ENCODE measurements around the gene PHTF2.

The PHTF2 gene

DNA sequence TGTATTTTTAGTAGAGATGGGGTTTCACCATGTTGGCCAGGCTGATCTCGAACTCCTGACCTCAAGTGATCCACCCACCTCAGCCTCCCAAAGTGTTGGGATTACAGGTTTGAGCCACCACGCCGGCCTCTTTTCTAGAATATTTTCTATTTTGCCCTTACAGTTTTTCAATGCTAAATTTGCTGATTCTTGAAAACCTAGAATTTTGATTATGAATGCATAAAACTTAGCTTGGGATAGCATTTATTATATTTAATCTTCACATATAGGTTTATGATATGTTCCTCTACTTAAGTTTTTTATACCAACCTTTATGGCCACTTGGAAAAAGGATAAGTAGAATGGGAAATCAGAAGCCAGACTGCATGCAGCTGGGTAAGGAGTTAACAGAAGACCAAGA is 2.5 kb upstream of the PHTF2 start:
- no peak for DNase-seq

DNA sequence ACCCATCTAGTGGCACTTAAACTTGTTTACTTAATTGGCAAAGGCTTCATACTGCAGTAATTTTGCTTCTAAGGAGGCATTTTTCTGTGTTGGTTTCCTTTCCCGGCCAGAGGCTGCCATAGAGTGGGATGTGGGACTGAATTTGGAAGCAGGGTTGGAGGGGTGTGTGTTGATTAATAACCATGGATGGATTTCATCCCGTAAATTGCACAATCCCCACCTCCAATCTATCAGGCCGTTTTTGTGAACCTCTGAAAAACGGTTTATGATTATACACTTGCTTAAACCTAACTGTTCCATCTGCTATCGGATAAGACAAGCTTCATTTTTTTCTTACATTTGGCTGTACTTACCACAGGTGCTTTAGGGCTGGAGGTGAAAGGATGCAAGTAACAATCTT is 1.6 kb upstream of the PHTF2 start:
- no peak for DNase-seq

- no peak for DNase-seq
Observed at GRCh38 chr7:77797734-77798393, 709 bp upstream of the PHTF2 start.

DNA sequence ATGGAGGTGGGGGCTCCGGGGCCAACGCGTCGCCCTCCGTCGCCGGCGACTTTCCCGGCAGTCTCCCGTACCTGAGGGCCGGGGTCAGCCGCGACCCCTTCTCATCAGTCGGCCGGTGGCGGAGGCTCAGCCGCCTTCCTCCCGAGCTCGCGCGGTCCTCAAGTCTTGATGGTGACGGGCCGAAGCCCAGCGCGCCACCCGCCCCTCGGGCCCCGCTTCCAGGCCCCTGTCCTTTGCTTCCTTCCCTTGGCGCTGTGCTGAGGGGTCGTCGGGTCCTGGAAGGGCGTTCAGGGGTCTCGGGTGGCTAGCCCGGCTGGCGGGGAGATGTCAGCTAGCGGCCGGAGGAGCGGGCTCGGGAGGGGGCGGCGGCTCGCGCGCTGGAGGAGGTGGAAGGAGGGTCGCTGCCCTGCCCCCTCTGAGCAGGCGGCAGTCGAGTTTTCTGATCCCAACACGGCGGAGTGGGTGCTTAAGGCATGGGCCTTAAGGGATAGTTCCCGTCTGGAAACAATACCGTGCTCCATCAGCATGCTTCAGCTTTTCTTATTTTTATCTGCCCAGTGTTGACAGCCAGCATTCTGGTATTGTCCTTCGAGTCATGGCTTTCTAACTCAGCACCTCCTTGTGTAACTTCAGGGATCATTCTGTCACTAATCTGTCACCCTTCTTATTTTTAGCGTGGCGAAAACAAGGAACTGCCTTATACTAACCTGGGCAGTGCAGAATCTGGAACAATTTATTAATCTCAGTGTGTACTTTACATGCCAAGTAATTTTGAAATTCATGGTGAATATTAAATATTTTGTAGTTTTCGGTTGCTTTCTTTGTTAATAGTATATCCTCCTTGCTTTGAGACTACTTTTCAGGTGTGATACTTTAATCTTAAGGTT is 748 bp downstream of the PHTF2 start:
- DNase-seq, result peak; percentile 30

DNA sequence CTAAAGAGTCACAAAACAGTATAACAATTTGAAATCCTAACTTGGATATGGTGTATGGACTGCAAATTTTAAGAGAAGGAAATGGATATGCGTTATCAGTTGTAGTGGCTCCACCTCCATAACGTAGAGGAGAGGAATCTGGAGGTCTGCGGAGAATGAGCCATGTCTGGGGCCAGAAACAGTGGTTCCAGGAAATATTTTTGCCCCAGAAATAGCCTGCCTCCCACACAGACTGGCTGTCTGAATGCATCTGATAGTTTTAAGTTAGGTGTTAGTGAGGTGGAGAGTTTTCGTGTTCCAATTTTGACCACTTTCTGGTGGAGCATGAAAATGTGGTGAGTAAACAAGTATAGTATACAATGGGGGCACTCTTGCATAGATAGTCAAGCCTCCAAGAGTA is 1.6 kb downstream of the PHTF2 start:
- peak; percentile 6 for DNase-seq

- DNase-seq, result no peak
Observed at GRCh38 chr7:77800730-77801129, 2.2 kb downstream of the PHTF2 start.

DNA sequence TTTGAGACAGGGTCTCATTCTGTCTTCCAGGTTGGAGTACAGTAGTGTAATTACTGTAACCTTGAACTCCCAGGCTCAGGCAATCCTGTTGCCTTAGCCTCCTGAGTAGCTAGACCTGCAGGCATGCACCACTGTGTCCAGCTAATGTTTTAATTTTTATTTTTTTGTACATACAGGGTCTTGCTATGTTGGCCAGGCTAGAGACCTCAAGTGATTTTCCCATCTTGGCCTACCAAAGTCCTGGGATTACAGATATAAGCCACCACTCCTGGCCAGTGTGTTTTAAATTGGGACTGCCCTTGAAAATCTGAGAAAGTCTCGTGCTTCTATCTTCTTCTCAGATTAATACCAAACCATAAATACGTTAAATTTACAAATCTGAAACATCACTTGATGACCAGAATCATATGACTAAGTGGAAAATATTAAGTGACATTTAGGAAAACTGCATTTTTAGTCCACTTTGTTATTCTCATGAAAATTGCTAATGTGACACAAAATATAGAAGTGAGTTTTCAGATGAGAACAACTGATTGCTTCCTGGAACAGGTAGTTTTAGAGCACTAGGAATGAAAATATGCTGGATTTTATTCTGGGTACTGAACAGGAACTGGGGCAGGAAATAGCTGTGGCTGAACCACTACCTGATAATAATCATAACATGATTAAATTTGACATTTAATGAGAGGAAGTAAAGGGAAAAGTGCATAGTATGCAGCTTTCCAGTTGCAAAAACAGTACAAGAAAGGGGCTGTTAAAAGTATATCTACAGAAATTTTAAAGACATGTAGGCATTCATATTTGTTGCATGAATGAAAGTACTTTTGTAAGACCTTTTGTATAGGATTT is 4.2 kb downstream of the PHTF2 start:
- DNase-seq, result no peak

GRCh38 chr7:77806425-77806824 is 7.9 kb downstream of the PHTF2 start:
- DNase-seq, result no peak

DNA sequence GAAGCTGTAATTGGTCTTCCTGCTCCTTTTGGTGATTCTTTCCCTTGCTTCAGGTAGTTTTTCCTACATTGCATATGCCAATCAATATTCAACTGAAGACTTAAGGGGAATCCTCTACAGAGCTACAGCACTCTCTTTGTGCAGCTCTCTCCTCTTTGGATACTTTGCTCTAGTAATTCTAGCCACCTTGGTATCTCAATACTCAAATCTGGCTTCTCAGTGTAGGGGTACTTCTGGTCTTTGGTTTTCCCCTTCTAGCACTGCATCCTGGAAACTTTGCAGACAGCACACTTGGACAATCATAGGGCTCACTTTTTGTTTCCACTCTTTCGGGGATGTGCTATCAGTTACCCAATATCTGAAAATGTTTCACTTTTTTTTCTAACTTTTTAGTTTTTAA is 9.9 kb downstream of the PHTF2 start:
- DNase-seq, result no peak

GRCh38 chr7:77811516-77812289 is 13.1 kb downstream of the PHTF2 start:
- peak; percentile 37 for DNase-seq

- peak; percentile 84 for DNase-seq
Observed at GRCh38 chr7:77812290-77812685, 13.7 kb downstream of the PHTF2 start.

DNA sequence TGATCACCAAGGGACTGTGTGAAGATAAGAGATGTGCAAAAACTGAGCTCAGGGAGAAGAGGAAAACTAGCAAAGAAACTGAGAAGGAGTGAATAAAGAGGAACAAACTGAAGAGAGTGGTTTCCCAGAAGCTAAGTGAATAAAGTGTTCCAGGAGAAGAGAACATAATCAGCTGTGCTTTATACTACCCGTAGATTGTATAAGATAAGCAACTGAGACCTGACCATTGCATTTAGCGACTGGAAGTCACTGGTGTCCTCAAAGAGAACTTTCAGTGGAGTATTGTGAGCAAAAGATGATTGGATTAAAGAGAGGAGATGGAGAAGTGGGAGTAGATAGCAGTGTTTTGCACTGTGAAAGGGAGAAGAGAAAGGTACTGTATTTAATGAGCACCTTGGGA is 14.6 kb downstream of the PHTF2 start:
- DNase-seq, result no peak

DNA sequence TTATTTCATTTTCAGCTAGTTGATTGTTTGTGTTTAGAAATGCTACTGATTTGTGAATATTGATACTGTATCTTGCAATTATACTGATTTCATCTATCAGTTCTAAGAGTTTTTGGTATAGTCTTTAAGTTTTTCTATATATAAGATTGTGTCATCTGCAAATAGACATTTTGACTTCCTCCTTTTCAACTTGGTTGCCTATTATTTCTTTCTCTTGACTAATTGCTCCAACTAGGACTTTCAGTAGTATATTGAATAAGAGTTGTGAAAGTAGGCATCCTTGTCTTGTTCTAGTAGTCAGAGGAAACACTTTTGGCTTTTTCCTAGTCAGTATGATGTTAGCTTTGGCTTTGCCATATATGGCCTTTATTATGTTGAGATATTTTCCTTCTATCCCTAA is 20.4 kb downstream of the PHTF2 start:
- no peak for DNase-seq

- DNase-seq, result no peak
Observed at GRCh38 chr7:77820967-77821366, 22.4 kb downstream of the PHTF2 start.

DNA sequence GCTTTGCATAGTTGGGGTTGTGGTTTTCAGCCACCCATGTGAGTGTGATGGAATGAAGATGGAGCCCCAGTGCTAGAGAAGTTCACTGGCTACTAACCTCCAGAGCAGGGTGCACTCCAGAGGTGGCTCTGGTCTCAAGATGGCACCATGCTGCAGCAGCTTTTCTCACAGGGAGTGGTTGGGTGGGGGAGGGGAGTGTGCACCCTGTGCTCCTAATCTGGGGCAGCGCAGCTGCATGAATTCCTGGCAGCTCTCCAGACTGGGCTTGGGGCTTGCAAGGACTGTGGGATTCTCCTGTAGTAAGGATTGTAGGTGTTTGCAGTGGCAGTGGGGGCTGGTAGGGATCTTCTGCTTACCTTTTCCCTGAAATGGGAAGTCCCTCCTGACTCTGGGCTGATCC is 23.7 kb downstream of the PHTF2 start:
- DNase-seq, result no peak

- no peak for DNase-seq
Observed at GRCh38 chr7:77823787-77824186, 25.2 kb downstream of the PHTF2 start.

GRCh38 chr7:77824636-77825035 is 26.1 kb downstream of the PHTF2 start:
- DNase-seq, result no peak

GRCh38 chr7:77825131-77825530 is 26.6 kb downstream of the PHTF2 start:
- DNase-seq, result no peak

DNA sequence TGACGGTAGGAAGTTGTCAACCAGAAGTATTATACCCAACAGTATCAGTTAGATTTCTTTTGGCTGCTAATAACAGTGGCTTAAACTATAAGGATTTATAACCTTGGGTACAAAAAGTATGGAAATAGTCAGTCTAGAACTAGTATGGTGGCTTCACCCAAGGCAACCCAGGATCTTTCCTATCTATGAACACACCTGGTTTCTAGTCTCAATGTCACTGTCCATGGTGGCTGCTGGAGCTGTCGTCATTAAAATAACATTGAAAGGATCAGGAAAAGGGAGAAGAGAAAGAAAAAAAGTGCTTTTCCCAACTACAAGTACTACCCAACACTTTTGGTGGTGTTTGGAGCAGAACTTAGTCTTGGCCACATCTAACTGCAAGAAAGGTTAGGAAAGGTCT is 27.7 kb downstream of the PHTF2 start:
- DNase-seq, result no peak

DNA sequence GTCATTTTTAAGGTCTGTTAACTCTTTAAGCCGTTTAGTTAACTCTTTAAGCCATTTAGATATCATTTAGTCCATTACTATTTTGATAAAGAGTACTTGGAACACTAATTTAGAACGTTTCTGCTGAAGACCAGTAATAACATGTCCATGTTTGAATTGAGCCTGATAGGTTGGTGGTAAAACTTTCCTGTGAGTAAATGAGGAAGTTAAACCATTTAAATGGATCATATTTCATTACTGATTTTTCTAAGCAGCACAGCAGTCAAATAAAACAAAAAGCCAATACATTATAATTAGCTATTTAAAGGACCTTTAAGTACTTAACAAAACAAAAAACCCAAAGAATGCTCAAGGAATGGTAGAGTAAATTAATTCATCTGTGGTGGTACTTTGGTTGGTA is 29.4 kb downstream of the PHTF2 start:
- DNase-seq, result no peak

- DNase-seq, result no peak
Observed at GRCh38 chr7:77830649-77831355, 32.2 kb downstream of the PHTF2 start.

DNA sequence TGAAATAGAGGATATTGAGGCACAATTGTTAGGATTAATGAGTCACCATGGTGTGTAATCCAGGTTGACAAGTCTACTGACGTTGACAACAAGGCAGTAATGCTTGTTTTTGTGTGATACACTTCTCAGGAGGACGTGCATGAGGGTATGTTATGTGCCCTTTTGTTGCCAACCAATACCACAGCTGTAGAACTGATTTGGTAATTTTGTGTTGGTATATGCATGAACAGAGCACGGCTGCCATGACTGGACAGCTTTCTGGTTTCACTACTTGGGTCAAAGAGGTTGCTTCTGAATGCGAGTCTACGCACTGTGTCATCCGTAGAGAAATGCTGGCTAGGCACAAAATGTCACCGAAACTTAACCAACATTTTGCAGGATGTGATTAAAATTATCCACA is 32.9 kb downstream of the PHTF2 start:
- no peak for DNase-seq
